MM.1S (cell line): Measurements from ENCODE around the gene SRRT.

ENCODE experiments used
- EZH2 ChIP-seq: fragments of 300-600 bp; sonication (generic); optimal IDR thresholded peaks from 2 replicates; pipeline ENCODE3; 2017; ENCODE audit warnings: low read depth, mild to moderate bottlenecking, antibody characterized with exemption, low read length, mixed read lengths
- TF ChIP-seq, protein P1 (sequence below): fragments of 300-600 bp; sonication (generic); IDR thresholded peaks from 2 replicates; pipeline ENCODE4 v1.5.1; 2016; ENCODE audit warnings: antibody characterized with exemption, low read length, mixed read lengths

DNA sequence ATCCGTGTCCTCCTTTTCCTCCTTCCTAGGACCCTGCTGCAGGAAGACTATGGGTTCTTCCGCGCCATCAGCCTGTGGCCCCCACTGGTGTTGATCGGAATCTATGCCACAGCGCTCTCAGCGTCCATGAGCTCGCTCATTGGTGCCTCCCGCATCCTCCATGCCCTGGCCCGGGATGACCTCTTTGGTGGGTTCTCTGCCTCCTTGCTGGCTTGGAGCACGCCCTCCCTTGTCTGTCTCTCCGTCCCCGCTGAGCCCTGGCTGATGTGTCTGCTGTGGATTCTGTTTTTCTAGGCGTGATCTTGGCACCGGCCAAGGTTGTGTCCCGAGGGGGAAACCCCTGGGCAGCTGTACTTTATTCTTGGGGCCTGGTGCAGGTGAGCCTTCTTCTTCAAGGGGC is 15.0 kb upstream of the SRRT start:
- TF ChIP-seq, protein P1, sequence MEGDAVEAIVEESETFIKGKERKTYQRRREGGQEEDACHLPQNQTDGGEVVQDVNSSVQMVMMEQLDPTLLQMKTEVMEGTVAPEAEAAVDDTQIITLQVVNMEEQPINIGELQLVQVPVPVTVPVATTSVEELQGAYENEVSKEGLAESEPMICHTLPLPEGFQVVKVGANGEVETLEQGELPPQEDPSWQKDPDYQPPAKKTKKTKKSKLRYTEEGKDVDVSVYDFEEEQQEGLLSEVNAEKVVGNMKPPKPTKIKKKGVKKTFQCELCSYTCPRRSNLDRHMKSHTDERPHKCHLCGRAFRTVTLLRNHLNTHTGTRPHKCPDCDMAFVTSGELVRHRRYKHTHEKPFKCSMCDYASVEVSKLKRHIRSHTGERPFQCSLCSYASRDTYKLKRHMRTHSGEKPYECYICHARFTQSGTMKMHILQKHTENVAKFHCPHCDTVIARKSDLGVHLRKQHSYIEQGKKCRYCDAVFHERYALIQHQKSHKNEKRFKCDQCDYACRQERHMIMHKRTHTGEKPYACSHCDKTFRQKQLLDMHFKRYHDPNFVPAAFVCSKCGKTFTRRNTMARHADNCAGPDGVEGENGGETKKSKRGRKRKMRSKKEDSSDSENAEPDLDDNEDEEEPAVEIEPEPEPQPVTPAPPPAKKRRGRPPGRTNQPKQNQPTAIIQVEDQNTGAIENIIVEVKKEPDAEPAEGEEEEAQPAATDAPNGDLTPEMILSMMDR = no peak
- no peak for TF ChIP-seq EZH2
